AG09309 (cell line): Measurements from ENCODE around the gene ZFP36L1.

Source experiments
- DNase-seq: peaks from one replicate; pipeline ENCODE4 v3.0.0-alpha.2; 2010; ENCODE audit warnings: low read depth
- H3K4me3 ChIP-seq: 2 replicates; pipeline ENCODE4 v1.5.1; 2011; ENCODE audit warnings: mild to moderate bottlenecking, low read depth, low read length, moderate library complexity; ENCODE audit not compliant: control insufficient read depth
- CTCF ChIP-seq: IDR thresholded peaks from 2 replicates; pipeline ENCODE4 v1.5.1; 2011; ENCODE audit warnings: mild to moderate bottlenecking, low read depth, low read length, inconsistent platforms; ENCODE audit not compliant: insufficient read depth, control insufficient read depth; ENCODE audit errors: missing control alignments

ZFP36L1 gene

GRCh38 chr14:68748260-68748659 is 44.6 kb downstream of the ZFP36L1 start:
- no peak for TF ChIP-seq CTCF
- H3K4me3 ChIP-seq: no peak overlapping the region

GRCh38 chr14:68747393-68747792 is 45.5 kb downstream of the ZFP36L1 start:
- no peak for TF ChIP-seq CTCF
- no peak for DNase-seq
- H3K4me3 ChIP-seq: no peak overlapping the region

More at GRCh38 chr14:68748260-68748659, 44.6 kb downstream of the ZFP36L1 start:
- no peak for DNase-seq

GRCh38 chr14:68744613-68745012 is 48.3 kb downstream of the ZFP36L1 start:
- TF ChIP-seq CTCF: no peak
- H3K4me3 ChIP-seq: no peak overlapping the region

GRCh38 chr14:68741839-68742470 is 50.9 kb downstream of the ZFP36L1 start:
- no peak for DNase-seq
- no peak for TF ChIP-seq CTCF
- H3K4me3 ChIP-seq: no peak overlapping the region

More at GRCh38 chr14:68744613-68745012, 48.3 kb downstream of the ZFP36L1 start:
- DNase-seq: no peak

- H3K4me3 ChIP-seq: no peak overlapping the region
- TF ChIP-seq CTCF: no peak
- no peak for DNase-seq
Observed at GRCh38 chr14:68741477-68741791, 51.4 kb downstream of the ZFP36L1 start.

GRCh38 chr14:68740788-68741476 is 51.9 kb downstream of the ZFP36L1 start:
- H3K4me3 ChIP-seq: no peak overlapping the region
- no peak for TF ChIP-seq CTCF
- no peak for DNase-seq
